ENCODE measurements around the gene MRTFA. TPM values are rescaled to one million over a fixed set of nuclear protein-coding genes. Genes with fewer than 3 reads are reported as not detected.

Gene MRTFA
- polyA plus RNA-seq, 1 of the 3 experiments (the other 2 are of a cell fraction): 5.8 TPM

- no peak overlapping the region for H3K4me2 ChIP-seq
- no peaks in the 10 kb centered on the region for H3K9me2 ChIP-seq
- peaks cover 0 to 33% of the 10 kb centered on the region in 2 experiments for H3K36me3 ChIP-seq (replicated peaks in 1 of 2; ENCODE audit: control insufficient read depth in 1 of 2, insufficient read depth in 2 of 2, low read length in 1 of 2)
- no peak for DNase-seq
- H2AFZ ChIP-seq (ENCODE audit: low read depth): no peak overlapping the region
- no peak overlapping the region for H3K9ac ChIP-seq
- no peak overlapping the region for H3K4me3 ChIP-seq (ENCODE audit: low read depth in 2 of 2, low read length in 1 of 2)
- H3K4me1 ChIP-seq (ENCODE audit: control insufficient read depth in 1 of 2, insufficient read depth in 2 of 2, low read depth in 1 of 2, low read length in 1 of 2): peaks cover 0 to 12% of the 10 kb centered on the region in 2 experiments; a peak in 1 of 4 replicates
- 100% methylated on average over 2 of the region's 8 CpGs for WGBS (ENCODE audit: low lambda C conversion rate)
- no peaks in the 10 kb centered on the region for H3K9me3 ChIP-seq
- ChIA-PET CTCF (interaction anchor here (1.3 kb wide), 1 partner anchor 226 kb away, joined by 4 read pairs; no protein-coding TSS in a partner anchor), POLR2A (no interaction called here)
- H3K27me3 ChIP-seq (ENCODE audit: insufficient read depth): no peaks in the 10 kb centered on the region
- no peak overlapping the region for H3K27ac ChIP-seq (ENCODE audit: low read depth in 2 of 2, low read length in 1 of 2)
- no peaks in the 10 kb centered on the region for H3F3A ChIP-seq (replicated peaks; ENCODE audit: insufficient read depth)
- H4K20me1 ChIP-seq (ENCODE audit: insufficient read depth): no peaks in the 10 kb centered on the region
- TF ChIP-seq USF2 (IDR thresholded peaks at IDR 0.05; ENCODE audit: borderline replicate concordance, low read depth, low read length) (no peak), MXI1 (IDR thresholded peaks at IDR 0.05; ENCODE audit: low read depth, low read length) (no peak), TEAD4 (IDR thresholded peaks at IDR 0.05; ENCODE audit: borderline replicate concordance, insufficient read depth) (no peak), RXRA (IDR thresholded peaks at IDR 0.05; ENCODE audit: borderline replicate concordance, low read depth) (no peak), RCOR1 (IDR thresholded peaks at IDR 0.05; ENCODE audit: low read length) (no peak), POLR2AphosphoS5 (IDR thresholded peaks at IDR 0.05; ENCODE audit: low read depth, low read length) (no peak), FOSL2 (IDR thresholded peaks at IDR 0.05; ENCODE audit: borderline replicate concordance, low read depth) (no peak), YY1 (IDR thresholded peaks at IDR 0.05; ENCODE audit: low read depth) (no peak), GATA2 (CRISPR knock-in tag; IDR thresholded peaks at IDR 0.05) (no peak), FOXJ3 (CRISPR knock-in tag; IDR thresholded peaks at IDR 0.05) (no peak), FOXM1 (IDR thresholded peaks at IDR 0.05; ENCODE audit: low read depth) (no peak), CHD2 (IDR thresholded peaks at IDR 0.05; ENCODE audit: low read length, partially characterized antibody) (no peak), JUND (IDR thresholded peaks at IDR 0.05) (no peak), ELF1 (IDR thresholded peaks at IDR 0.05) (no peak), USF1 (IDR thresholded peaks at IDR 0.05; ENCODE audit: borderline replicate concordance, low read depth) (no peak)
- H3K79me2 ChIP-seq (ENCODE audit: insufficient read depth): no peaks in the 10 kb centered on the region
Observed at GRCh38 chr22:40419718-40420117, 216.8 kb downstream of the MRTFA start.

- TF ChIP-seq SIN3A (IDR thresholded peaks at IDR 0.05; ENCODE audit: borderline replicate concordance, low read depth, low read length) (no peak), NRF1 (IDR thresholded peaks at IDR 0.05; ENCODE audit: low read depth, low read length) (no peak), FOSL2 (IDR thresholded peaks at IDR 0.05; ENCODE audit: borderline replicate concordance, low read depth) (no peak), FOXJ3 (CRISPR knock-in tag; IDR thresholded peaks at IDR 0.05) (no peak), POLR2AphosphoS5 (IDR thresholded peaks at IDR 0.05; ENCODE audit: low read depth, low read length) (no peak), JUND (IDR thresholded peaks at IDR 0.05) (no peak), RAD21 (IDR thresholded peaks at IDR 0.05; ENCODE audit: low read length) (no peak), TAF1 (IDR thresholded peaks at IDR 0.05; ENCODE audit: borderline replicate concordance, low read depth, low read length) (no peak), USF2 (IDR thresholded peaks at IDR 0.05; ENCODE audit: borderline replicate concordance, low read depth, low read length) (no peak), NFIC (IDR thresholded peaks at IDR 0.05; ENCODE audit: borderline replicate concordance) (no peak), RCOR1 (IDR thresholded peaks at IDR 0.05; ENCODE audit: low read length) (no peak), EP300 (IDR thresholded peaks at IDR 0.05; ENCODE audit: borderline replicate concordance in 1 of 2, low read depth in 1 of 2, low read length in 1 of 2) (no peak), ZBTB33 (IDR thresholded peaks at IDR 0.05; ENCODE audit: borderline replicate concordance, low read depth) (no peak)
- no peak overlapping the region for H3K27ac ChIP-seq (ENCODE audit: low read depth in 2 of 2, low read length in 1 of 2)
- no peaks in the 10 kb centered on the region for H4K20me1 ChIP-seq (ENCODE audit: insufficient read depth)
- H3K4me3 ChIP-seq (ENCODE audit: low read depth in 2 of 2, low read length in 1 of 2): no peak overlapping the region
- no peak for DNase-seq
- no peak overlapping the region for H3K9ac ChIP-seq
- no peaks in the 10 kb centered on the region for H3F3A ChIP-seq (replicated peaks; ENCODE audit: insufficient read depth)
- no CpG with 5 or more reads among the region's 42 CpGs for WGBS (ENCODE audit: low lambda C conversion rate)
- H3K9me2 ChIP-seq: no peaks in the 10 kb centered on the region
- CTCF ChIA-PET: interaction anchor here (1.0 to 1.7 kb wide), 3 partner anchors 18 to 227 kb away, joined by 3 to 7 read pairs (median 4); no protein-coding TSS in a partner anchor
- H3K79me2 ChIP-seq (ENCODE audit: insufficient read depth): no peaks in the 10 kb centered on the region
- H3K4me2 ChIP-seq: no peak overlapping the region
- peaks cover 0 to 33% of the 10 kb centered on the region in 2 experiments for H3K36me3 ChIP-seq (replicated peaks in 1 of 2; ENCODE audit: control insufficient read depth in 1 of 2, insufficient read depth in 2 of 2, low read length in 1 of 2)
- no peaks in the 10 kb centered on the region for H3K27me3 ChIP-seq (ENCODE audit: insufficient read depth)
- H3K4me1 ChIP-seq (ENCODE audit: control insufficient read depth in 1 of 2, insufficient read depth in 2 of 2, low read depth in 1 of 2, low read length in 1 of 2): peaks cover 0 to 18% of the 10 kb centered on the region in 2 experiments; a peak in 1 of 4 replicates
- no peaks in the 10 kb centered on the region for H3K9me3 ChIP-seq
- H2AFZ ChIP-seq (ENCODE audit: low read depth): no peak overlapping the region
- POLR2A ChIA-PET: no interaction called here
Observed at GRCh38 chr22:40418366-40419201, 217.9 kb downstream of the MRTFA start.

Data from SK-N-SH (cell line).